Stimulated activated CD4-positive, alpha-beta T cell treated with anti-CD3 and anti-CD28 coated beads, Interleukin-4, amount 100 ng/mL, for 48 hours (primary cell): ENCODE data around the gene CPTP.
A peak's percentile ranks its signal among the peaks of the same experiment; 100 is the strongest.
"Not testable (repeated sequence)": the region's sequence is repeated elsewhere in the genome, so short reads cannot be mapped to it uniquely, and the experiment has no call there.

Source experiments
- DNase-seq, 2 donors: peaks; one replicate each; pipeline ENCODE4 v3.0.0-alpha.2; 2020; ENCODE audit warnings: low read depth in 2 of 2

Gene CPTP

DNA sequence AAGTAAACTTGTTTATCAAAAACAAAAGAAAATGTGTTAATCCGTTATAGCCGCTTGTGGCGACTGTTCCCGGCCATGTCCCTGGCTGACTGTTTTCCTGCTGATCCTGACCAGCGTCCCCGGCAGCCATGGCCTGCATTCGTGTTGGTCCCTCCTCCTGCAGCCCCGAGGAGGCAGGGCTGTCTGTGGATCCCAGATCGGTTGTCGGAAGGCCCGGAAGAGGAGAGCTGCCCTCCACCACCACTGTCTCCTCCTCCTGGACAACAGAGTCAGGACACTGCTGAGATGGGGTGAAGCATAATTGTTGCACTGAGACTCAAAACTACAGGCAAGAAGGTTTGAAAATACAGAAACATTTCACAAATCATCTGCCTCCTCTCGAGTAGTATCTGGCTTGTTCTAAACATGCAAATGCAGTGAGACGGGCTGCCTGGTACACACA lies 37.4 kb downstream of the CPTP start:
- DNase-seq, result no peak

GRCh38 chr1:1364266-1364665 lies 39.7 kb downstream of the CPTP start:
- DNase-seq, result no peak

DNA sequence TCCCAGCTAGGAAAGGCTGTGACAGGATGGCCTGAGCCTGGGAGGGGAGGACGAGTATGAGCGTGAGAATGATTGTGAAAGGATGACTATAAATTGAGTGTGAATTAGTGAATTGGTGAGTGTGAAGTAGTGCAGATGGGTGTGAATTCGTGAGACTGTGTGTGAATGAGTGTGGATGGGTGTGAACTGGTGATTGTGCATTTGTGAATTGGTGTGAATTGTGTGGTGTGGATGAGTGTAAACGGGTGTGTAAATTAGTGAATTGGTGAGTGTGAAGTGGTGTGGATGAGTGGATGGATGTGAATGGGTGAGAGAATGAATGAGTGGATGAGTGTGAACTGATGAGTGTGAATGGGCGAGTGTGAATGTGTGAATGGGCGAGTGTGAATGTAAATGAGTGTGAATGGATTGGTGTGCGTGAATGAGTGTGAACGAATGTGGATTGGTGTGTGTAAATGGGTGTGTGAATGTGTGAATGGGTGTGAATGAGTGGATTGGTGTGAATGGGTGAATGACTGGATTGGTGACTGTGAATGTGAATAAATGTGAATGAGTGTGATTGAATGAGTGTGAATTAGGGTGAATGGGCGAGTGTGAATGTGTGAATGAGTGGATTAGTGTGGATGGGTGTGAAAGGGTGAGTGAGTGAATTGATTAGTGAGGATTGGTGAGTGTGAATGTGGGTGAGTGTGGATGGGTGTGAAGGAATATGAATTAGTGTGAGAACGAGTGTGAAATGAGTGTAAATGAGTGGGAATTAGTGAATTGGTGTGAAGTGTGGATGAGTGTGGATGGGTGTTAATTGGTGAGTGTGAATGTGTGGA lies 41.5 kb downstream of the CPTP start:
- no peak for DNase-seq

DNA sequence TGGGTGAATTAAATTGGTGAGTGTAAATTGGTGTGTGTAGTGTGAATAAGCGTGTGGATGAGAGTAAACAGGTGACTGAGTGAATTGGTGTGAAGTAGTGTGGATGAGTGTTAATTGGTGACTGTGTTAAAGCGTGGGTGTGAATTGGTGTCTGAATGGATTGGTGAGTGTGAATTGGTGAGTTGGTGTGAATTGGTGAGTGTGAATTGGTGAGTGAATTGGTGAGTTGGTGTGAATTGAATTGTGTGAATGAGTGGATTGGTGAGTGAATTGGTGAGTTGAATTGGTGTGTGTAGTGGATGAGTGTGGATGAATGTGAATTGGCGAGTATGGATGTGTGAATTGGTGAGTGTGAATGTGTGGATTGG lies 42.1 kb downstream of the CPTP start:
- DNase-seq, result no peak

- no peak for DNase-seq
These were observed 42.7 kb downstream of the CPTP start for GRCh38 chr1:1367315-1367714.

DNA sequence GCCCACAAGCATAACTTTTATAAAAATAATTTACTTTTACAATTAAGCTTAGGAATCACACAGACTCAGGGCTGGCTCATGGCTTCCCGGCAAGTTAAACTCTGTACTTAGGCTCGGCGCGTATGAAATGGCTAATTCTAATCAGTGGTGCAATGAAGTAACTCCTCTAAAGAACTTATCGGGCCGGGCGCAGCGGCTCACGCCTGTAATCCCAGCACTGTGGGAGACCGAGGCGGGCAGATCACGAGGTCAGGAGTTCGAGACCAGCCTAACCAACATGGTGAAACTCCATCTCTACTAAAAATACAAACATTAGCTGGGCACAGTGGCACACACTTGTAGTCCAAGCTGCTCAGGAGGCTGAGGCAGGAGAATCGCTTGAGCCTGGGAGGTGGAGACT lies 45.5 kb downstream of the CPTP start:
- DNase-seq, result not testable (repeated sequence)

- DNase-seq, result no peak
These were observed 46.2 kb downstream of the CPTP start for GRCh38 chr1:1370771-1371300.

DNA sequence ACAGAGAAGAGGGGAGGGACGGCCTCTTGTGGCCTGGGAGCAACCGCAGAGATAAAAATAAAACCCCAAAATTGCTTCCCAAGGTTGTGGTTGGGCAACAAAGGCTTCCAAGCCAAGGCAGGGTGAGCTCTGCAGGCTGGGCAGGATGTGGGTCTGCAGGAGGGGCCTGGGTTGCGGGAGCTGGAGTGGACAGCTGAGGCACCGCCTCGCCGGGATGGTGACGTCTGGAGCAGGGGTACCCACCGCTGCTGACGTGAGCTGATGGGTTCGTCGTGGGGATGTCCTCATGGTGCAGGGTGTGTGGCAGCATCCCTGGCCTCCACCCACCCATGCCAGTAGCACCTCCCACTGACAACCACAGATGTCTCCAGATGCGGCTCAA lies 46.8 kb downstream of the CPTP start:
- no peak for DNase-seq

GRCh38 chr1:1371746-1372711 lies 47.4 kb downstream of the CPTP start:
- DNase-seq, result peak; percentile 71 to 85

DNA sequence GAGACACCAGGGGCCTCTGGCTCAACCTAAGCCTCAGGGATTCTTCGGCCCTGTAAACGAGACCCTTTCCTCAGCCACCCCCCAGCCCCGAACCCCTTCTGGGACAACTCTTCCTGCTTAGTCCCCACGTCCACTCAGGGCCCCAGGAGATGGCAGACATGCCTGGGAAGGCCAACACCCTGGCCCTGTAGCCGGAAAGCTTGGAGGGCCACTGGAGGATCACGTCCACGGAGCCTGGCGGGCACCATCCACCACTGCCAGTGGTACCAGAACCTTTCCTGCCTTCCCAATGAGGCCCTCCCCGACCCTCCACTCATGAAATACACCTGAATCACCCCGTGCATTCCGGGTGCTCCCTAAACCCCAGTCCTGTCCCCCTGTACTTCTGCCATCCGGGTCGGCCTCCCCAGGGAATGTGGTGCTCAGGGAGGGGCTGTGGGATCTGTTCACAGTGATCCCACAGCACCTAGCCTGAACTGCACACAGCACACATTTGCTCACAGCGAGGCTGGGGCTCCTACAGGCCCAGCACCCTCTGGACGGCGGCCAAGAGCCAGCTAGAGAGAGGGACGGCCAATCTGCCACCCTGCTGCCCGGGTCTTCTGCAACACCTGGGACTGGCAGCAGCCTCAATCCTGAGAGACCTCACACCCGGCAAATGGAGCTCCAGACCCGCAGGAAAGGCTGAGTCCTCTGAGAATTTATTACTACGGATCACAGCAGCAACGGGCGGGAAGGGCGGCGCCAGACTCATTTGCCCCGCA lies 48.6 kb downstream of the CPTP start:
- DNase-seq, result no peak

DNA sequence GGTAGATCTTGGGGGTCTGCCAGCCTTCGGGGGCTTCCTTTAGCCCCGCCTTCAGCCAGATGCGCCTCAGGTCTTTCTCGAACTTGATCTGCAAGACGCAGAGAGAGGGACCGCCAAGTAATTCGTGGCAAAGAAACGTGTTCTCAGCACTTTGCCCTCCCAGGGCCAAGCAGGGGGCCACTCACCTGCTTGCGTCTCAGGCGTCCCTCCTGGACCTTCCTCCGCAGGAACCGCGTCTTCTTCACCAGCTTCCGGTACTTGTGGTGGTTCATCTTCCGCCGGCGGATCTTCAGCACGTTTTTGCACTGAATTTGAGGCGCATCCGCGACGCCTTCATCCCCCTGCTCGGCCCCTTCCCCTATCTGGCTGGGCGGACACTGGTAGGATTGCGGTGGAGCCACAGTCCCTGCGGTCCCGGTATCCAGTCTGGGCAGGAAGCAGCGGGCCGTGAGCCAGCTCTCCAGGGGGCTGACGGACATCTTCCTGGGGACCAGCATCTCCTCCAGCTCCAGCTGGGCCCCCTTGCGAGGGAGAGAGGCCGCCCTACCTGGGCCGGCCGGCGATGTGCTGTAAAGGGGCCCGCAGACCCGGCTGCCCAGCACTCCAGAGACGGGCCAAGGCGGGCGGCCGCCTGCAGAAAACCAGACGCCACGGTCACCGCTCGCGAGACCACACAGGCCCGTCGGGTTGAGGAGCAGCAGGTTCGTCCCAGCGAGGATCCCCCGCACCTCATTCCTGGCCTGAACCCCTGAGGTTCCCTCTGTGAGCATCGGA lies 49.4 kb downstream of the CPTP start:
- DNase-seq, result no peak

- no peak for DNase-seq
These were observed 50.0 kb downstream of the CPTP start for GRCh38 chr1:1374589-1374928.

DNA sequence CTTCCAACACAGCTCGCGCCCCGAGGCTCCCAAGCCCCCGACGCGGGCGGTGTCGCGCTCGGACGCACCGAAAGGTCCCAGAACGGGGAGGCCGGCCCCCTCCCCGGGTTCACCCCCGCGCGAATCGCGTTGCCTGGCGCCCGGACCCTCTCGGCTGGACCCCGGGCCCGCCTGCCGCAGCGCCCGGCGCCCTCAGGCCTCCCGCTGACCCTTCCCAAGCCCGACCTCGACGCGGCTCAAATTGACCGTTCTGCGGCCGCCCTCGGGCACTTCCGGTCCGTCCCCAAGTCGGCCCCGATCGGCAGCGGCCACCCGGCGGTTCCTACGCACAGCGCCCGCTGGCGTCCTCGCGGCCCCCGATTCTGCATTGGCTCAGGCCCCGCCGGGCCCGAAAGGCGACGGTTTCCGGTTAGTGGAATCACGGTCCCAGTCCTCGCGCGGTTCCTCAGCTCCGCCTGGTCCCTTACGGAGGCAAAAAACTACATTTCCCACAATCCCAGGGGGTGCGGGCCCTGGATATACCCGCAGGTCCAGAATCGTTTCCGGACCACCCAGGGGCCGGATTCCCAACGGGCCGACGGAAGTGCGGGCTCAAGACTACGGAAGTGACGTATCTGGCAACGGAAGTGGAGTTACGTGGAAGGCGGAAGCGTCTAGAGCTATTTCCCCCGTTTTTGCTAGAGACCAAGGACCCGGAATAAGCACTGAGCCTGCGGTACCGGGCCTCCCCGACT lies 50.5 kb downstream of the CPTP start, which contains the start of gene AURKAIP1:
TSS of gene AURKAIP1 (minus strand) at position 279 of the 734 bp plus-strand sequence. CDS start 451 bp downstream, outside the sequence.
- peak; percentile 86 to 97 for DNase-seq

GRCh38 chr1:1376551-1377226 lies 52.1 kb downstream of the CPTP start:
- no peak for DNase-seq

GRCh38 chr1:1377540-1378205 lies 53.1 kb downstream of the CPTP start:
- no peak for DNase-seq
